GM23338 (cell line): ENCODE data around the gene NRCAM. TPM values are rescaled to one million over a fixed set of nuclear protein-coding genes. Genes with fewer than 3 reads are reported as not detected.

Experiments
- ATAC-seq: fragments of 200-7000 bp; cut with Tn5 transposase; 3 replicates; pipeline ENCODE4 v1.9.1; 2020
- DNase-seq: peaks from one replicate; pipeline ENCODE4 v3.0.0-alpha.2; 2015; ENCODE audit warnings: low spot score
- H2AFZ ChIP-seq: fragments of 200-600 bp; sonication (generic); 2 replicates; pipeline ENCODE4 v1.8.0; 2016; ENCODE audit warnings: antibody characterized with exemption, mild to moderate bottlenecking, moderate library complexity
- H3F3A ChIP-seq: fragments of 200-600 bp; sonication (generic); replicated peaks from 2 replicates; pipeline ENCODE4 v1.8.0; 2017; ENCODE audit warnings: antibody characterized with exemption, mixed run types, low read depth
- H3K27ac ChIP-seq: fragments of 200-600 bp; sonication (generic); 2 replicates; pipeline ENCODE4 v1.6.1; 2016; ENCODE audit warnings: low read depth
- H3K27me3 ChIP-seq: fragments of 200-600 bp; sonication (generic); 2 replicates; pipeline ENCODE4 v1.8.0; 2016; ENCODE audit warnings: mild to moderate bottlenecking, mixed run types, moderate library complexity; ENCODE audit not compliant: insufficient read depth
- H3K36me3 ChIP-seq: fragments of 200-600 bp; sonication (generic); 2 replicates; pipeline ENCODE4 v1.8.0; 2016; ENCODE audit warnings: mild to moderate bottlenecking; ENCODE audit not compliant: insufficient read depth
- H3K4me1 ChIP-seq: fragments of 200-600 bp; sonication (generic); 2 replicates; pipeline ENCODE4 v1.8.0; 2016; ENCODE audit warnings: mild to moderate bottlenecking, moderate library complexity; ENCODE audit not compliant: insufficient read depth
- H3K4me2 ChIP-seq: fragments of 200-600 bp; sonication (generic); 2 replicates; pipeline ENCODE4 v1.7.1; 2017; ENCODE audit warnings: mixed run types
- H3K4me3 ChIP-seq: fragments of 200-600 bp; sonication (generic); 2 replicates; pipeline ENCODE4 v1.6.1; 2016; ENCODE audit warnings: mixed run types
- H3K79me2 ChIP-seq: fragments of 200-600 bp; sonication (generic); replicated peaks from 2 replicates; pipeline ENCODE4 v1.8.0; 2017; ENCODE audit warnings: mild to moderate bottlenecking; ENCODE audit not compliant: insufficient read depth
- H3K9me2 ChIP-seq: fragments of 200-600 bp; sonication (generic); 2 replicates; pipeline ENCODE4 v1.8.0; 2017; ENCODE audit not compliant: insufficient read depth
- H4K20me1 ChIP-seq: fragments of 200-600 bp; sonication (generic); replicated peaks from 2 replicates; pipeline ENCODE4 v1.8.0; 2017; ENCODE audit warnings: mild to moderate bottlenecking; ENCODE audit not compliant: insufficient read depth
- H3K27ac Mint-ChIP-seq: 2 replicates; pipeline ENCODE4 v1.8.0; 2020; ENCODE audit warnings: inconsistent platforms, mild to moderate bottlenecking, moderate library complexity, mixed read lengths
- H3K27me3 Mint-ChIP-seq: 3 replicates; pipeline ENCODE4 v1.8.0; 2022; ENCODE audit warnings: low read depth, mild to moderate bottlenecking, moderate library complexity, mixed read lengths, inconsistent platforms; ENCODE audit not compliant: insufficient read depth, poor library complexity
- H3K36me3 Mint-ChIP-seq: 3 replicates; pipeline ENCODE4 v1.8.0; 2021; ENCODE audit warnings: low read depth, mild to moderate bottlenecking, inconsistent platforms, moderate library complexity, mixed read lengths
- H3K4me1 Mint-ChIP-seq: 3 replicates; pipeline ENCODE4 v1.8.0; 2020; ENCODE audit warnings: mild to moderate bottlenecking, inconsistent platforms, mixed read lengths
- H3K4me3 Mint-ChIP-seq: 3 replicates; pipeline ENCODE4 v1.8.0; 2021; ENCODE audit warnings: moderate library complexity, mild to moderate bottlenecking, inconsistent platforms, mixed read lengths
- H3K9me3 Mint-ChIP-seq: 3 replicates; pipeline ENCODE4 v1.8.0; 2020; ENCODE audit warnings: moderate library complexity, mild to moderate bottlenecking, inconsistent platforms, mixed read lengths
- CREB1 ChIP-seq: fragments of 250-450 bp; sonication (Bioruptor Pico); IDR thresholded peaks from 2 replicates; pipeline ENCODE4 v1.5.0; 2020; ENCODE audit warnings: low read depth, mild to moderate bottlenecking, moderate library complexity
- EZH2 ChIP-seq: fragments of 200-600 bp; sonication (generic); IDR thresholded peaks from one replicate; pipeline ENCODE4 v1.8.0; 2017; ENCODE audit warnings: antibody characterized with exemption, mild to moderate bottlenecking, low read depth; ENCODE audit not compliant: unreplicated experiment
- EZH2phosphoT487 ChIP-seq: fragments of 200-600 bp; sonication (generic); IDR thresholded peaks from one replicate; pipeline ENCODE4 v1.8.1; 2018; ENCODE audit warnings: antibody characterized with exemption; ENCODE audit not compliant: unreplicated experiment
- JUNB ChIP-seq: IDR thresholded peaks from one replicate; pipeline ENCODE4 v1.6.1; 2016; ENCODE audit warnings: antibody characterized with exemption; ENCODE audit not compliant: unreplicated experiment
- NANOG ChIP-seq: IDR thresholded peaks from 2 replicates; pipeline ENCODE4 v1.6.1; 2016; ENCODE audit warnings: antibody characterized with exemption, borderline replicate concordance
- POLR2AphosphoS5 ChIP-seq: IDR thresholded peaks from 2 replicates; pipeline ENCODE4 v1.6.1; 2016; ENCODE audit warnings: antibody characterized with exemption, low read depth
- STAT1 ChIP-seq: IDR thresholded peaks from one replicate; pipeline ENCODE4 v1.6.1; 2016; ENCODE audit warnings: antibody characterized with exemption; ENCODE audit not compliant: unreplicated experiment
- ZNF114 ChIP-seq: fragments of 250-450 bp; sonication (Bioruptor Pico); IDR thresholded peaks from 2 replicates; pipeline ENCODE4 v1.5.0; 2020; ENCODE audit warnings: mild to moderate bottlenecking, moderate library complexity
- ZNF331 ChIP-seq: fragments of 250-450 bp; sonication (Bioruptor Pico); IDR thresholded peaks from 2 replicates; pipeline ENCODE4 v1.5.0; 2020; ENCODE audit warnings: low read depth, mild to moderate bottlenecking, moderate library complexity
- polyA plus RNA-seq: library from polyadenylated mRNA; unstranded; fragments of >200 nt; fragmentation: Nextera tagmentation; extraction: Ambion mirVana; gene quantifications from 2 replicates; pipeline ENCODE4 v1.2.1, GENCODE V29; 2016
- total RNA-seq: library from RNA; depleted of rRNA; stranded (reverse); fragments of >200 nt; shearing (Covaris generic); gene quantifications from 2 replicates; pipeline ENCODE4 v1.2.3, GENCODE V29; 2014
- TF ChIP-seq, protein P1 (sequence below): IDR thresholded peaks from 2 replicates; pipeline ENCODE4 v1.6.1; 2016; ENCODE audit warnings: antibody characterized with exemption
- TF ChIP-seq, protein P2 (sequence below): IDR thresholded peaks from one replicate; pipeline ENCODE4 v1.6.1; 2018; ENCODE audit warnings: antibody characterized with exemption; ENCODE audit not compliant: unreplicated experiment
- TF ChIP-seq, protein P3 (sequence below): fragments of 250-450 bp; sonication (Bioruptor Pico); IDR thresholded peaks from 2 replicates; pipeline ENCODE4 v1.5.0; 2020; ENCODE audit warnings: mild to moderate bottlenecking, moderate library complexity
- TF ChIP-seq, protein P4 (sequence below), 2 experiments: fragments of 200-600 bp in 1 of 2; sonication (generic) in 1 of 2; conservative IDR thresholded peaks; 2 replicates each; pipeline versions ENCODE4 v1.5.1 to v1.6.1; 2016 to 2017; ENCODE audit warnings: antibody characterized with exemption in 2 of 2, low read depth in 2 of 2, mild to moderate bottlenecking in 2 of 2, moderate library complexity in 1 of 2

Gene NRCAM
- total and polyA plus RNA-seq, 2 experiments from 2014 or later: 2.5 to 6.8 TPM

DNA sequence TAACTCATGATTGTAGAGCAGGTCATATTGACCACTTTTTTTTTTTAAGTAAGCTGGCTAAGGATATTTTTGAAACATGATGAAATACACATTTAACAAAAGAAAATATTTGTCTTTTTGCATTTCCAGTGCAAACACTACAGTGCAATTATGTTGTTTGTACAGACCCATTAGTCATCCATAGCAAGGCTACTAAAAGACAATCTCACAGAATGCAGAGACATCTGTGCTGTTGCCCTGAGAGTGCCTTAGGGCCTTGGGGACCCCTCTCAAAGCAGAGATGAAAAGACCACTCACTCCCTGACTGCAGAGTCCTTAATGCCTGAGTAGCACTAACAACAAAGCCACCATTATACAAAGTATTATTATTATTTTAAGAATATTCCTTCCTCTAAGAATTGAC lies 104.5 kb downstream of the NRCAM start:
- H3K4me3 ChIP-seq: no peak overlapping the region

More for the DNA sequence above, 104.5 kb downstream of the NRCAM start:
- Mint-ChIP-seq H3K36me3 (no peaks in the 10 kb centered on the region), H3K4me1 (peaks cover 10% of the 10 kb centered on the region), H3K9me3 (no peaks in the 10 kb centered on the region), H3K27ac (no peak overlapping the region), H3K4me3 (no peak overlapping the region), H3K27me3 (peaks cover 2% of the 10 kb centered on the region)
- no peak for DNase-seq
- Histone ChIP-seq H3K27me3 (no peaks in the 10 kb centered on the region), H3K9me2 (no peaks in the 10 kb centered on the region; the same call in 1 of the 2 replicates), H4K20me1 (no peaks in the 10 kb centered on the region), H3K27ac (no peak overlapping the region), H3F3A (no peaks in the 10 kb centered on the region), H3K36me3 (no peaks in the 10 kb centered on the region), H3K79me2 (no peaks in the 10 kb centered on the region), H3K4me2 (no peak overlapping the region), H2AFZ (no peak overlapping the region), H3K4me1 (peaks cover 12% of the 10 kb centered on the region; the same call in 1 of the 2 replicates)
- TF ChIP-seq ZNF114 (CRISPR knock-in tag) (no peak), NANOG (no peak), STAT1 (no peak), EZH2phosphoT487 (no peak), ZNF331 (no peak), EZH2 (no peak), JUNB (no peak), CREB1 (no peak), POLR2AphosphoS5 (no peak)
- TF ChIP-seq, protein P1, sequence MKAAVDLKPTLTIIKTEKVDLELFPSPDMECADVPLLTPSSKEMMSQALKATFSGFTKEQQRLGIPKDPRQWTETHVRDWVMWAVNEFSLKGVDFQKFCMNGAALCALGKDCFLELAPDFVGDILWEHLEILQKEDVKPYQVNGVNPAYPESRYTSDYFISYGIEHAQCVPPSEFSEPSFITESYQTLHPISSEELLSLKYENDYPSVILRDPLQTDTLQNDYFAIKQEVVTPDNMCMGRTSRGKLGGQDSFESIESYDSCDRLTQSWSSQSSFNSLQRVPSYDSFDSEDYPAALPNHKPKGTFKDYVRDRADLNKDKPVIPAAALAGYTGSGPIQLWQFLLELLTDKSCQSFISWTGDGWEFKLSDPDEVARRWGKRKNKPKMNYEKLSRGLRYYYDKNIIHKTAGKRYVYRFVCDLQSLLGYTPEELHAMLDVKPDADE: no peak
- TF ChIP-seq, protein P2, sequence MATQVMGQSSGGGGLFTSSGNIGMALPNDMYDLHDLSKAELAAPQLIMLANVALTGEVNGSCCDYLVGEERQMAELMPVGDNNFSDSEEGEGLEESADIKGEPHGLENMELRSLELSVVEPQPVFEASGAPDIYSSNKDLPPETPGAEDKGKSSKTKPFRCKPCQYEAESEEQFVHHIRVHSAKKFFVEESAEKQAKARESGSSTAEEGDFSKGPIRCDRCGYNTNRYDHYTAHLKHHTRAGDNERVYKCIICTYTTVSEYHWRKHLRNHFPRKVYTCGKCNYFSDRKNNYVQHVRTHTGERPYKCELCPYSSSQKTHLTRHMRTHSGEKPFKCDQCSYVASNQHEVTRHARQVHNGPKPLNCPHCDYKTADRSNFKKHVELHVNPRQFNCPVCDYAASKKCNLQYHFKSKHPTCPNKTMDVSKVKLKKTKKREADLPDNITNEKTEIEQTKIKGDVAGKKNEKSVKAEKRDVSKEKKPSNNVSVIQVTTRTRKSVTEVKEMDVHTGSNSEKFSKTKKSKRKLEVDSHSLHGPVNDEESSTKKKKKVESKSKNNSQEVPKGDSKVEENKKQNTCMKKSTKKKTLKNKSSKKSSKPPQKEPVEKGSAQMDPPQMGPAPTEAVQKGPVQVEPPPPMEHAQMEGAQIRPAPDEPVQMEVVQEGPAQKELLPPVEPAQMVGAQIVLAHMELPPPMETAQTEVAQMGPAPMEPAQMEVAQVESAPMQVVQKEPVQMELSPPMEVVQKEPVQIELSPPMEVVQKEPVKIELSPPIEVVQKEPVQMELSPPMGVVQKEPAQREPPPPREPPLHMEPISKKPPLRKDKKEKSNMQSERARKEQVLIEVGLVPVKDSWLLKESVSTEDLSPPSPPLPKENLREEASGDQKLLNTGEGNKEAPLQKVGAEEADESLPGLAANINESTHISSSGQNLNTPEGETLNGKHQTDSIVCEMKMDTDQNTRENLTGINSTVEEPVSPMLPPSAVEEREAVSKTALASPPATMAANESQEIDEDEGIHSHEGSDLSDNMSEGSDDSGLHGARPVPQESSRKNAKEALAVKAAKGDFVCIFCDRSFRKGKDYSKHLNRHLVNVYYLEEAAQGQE: no peak
- TF ChIP-seq, protein P3, sequence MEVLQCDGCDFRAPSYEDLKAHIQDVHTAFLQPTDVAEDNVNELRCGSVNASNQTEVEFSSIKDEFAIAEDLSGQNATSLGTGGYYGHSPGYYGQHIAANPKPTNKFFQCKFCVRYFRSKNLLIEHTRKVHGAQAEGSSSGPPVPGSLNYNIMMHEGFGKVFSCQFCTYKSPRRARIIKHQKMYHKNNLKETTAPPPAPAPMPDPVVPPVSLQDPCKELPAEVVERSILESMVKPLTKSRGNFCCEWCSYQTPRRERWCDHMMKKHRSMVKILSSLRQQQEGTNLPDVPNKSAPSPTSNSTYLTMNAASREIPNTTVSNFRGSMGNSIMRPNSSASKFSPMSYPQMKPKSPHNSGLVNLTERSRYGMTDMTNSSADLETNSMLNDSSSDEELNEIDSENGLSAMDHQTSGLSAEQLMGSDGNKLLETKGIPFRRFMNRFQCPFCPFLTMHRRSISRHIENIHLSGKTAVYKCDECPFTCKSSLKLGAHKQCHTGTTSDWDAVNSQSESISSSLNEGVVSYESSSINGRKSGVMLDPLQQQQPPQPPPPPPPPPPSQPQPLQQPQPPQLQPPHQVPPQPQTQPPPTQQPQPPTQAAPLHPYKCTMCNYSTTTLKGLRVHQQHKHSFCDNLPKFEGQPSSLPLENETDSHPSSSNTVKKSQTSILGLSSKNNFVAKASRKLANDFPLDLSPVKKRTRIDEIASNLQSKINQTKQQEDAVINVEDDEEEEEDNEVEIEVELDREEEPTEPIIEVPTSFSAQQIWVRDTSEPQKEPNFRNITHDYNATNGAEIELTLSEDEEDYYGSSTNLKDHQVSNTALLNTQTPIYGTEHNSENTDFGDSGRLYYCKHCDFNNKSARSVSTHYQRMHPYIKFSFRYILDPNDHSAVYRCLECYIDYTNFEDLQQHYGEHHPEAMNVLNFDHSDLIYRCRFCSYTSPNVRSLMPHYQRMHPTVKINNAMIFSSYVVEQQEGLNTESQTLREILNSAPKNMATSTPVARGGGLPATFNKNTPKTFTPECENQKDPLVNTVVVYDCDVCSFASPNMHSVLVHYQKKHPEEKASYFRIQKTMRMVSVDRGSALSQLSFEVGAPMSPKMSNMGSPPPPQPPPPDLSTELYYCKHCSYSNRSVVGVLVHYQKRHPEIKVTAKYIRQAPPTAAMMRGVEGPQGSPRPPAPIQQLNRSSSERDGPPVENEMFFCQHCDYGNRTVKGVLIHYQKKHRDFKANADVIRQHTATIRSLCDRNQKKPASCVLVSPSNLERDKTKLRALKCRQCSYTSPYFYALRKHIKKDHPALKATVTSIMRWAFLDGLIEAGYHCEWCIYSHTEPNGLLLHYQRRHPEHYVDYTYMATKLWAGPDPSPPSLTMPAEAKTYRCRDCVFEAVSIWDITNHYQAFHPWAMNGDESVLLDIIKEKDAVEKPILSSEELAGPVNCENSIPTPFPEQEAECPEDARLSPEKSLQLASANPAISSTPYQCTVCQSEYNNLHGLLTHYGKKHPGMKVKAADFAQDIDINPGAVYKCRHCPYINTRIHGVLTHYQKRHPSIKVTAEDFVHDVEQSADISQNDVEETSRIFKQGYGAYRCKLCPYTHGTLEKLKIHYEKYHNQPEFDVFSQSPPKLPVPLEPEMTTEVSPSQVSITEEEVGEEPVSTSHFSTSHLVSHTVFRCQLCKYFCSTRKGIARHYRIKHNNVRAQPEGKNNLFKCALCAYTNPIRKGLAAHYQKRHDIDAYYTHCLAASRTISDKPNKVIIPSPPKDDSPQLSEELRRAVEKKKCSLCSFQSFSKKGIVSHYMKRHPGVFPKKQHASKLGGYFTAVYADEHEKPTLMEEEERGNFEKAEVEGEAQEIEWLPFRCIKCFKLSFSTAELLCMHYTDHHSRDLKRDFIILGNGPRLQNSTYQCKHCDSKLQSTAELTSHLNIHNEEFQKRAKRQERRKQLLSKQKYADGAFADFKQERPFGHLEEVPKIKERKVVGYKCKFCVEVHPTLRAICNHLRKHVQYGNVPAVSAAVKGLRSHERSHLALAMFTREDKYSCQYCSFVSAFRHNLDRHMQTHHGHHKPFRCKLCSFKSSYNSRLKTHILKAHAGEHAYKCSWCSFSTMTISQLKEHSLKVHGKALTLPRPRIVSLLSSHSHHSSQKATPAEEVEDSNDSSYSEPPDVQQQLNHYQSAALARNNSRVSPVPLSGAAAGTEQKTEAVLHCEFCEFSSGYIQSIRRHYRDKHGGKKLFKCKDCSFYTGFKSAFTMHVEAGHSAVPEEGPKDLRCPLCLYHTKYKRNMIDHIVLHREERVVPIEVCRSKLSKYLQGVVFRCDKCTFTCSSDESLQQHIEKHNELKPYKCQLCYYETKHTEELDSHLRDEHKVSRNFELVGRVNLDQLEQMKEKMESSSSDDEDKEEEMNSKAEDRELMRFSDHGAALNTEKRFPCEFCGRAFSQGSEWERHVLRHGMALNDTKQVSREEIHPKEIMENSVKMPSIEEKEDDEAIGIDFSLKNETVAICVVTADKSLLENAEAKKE: no peak
- TF ChIP-seq, protein P4, sequence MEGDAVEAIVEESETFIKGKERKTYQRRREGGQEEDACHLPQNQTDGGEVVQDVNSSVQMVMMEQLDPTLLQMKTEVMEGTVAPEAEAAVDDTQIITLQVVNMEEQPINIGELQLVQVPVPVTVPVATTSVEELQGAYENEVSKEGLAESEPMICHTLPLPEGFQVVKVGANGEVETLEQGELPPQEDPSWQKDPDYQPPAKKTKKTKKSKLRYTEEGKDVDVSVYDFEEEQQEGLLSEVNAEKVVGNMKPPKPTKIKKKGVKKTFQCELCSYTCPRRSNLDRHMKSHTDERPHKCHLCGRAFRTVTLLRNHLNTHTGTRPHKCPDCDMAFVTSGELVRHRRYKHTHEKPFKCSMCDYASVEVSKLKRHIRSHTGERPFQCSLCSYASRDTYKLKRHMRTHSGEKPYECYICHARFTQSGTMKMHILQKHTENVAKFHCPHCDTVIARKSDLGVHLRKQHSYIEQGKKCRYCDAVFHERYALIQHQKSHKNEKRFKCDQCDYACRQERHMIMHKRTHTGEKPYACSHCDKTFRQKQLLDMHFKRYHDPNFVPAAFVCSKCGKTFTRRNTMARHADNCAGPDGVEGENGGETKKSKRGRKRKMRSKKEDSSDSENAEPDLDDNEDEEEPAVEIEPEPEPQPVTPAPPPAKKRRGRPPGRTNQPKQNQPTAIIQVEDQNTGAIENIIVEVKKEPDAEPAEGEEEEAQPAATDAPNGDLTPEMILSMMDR (conservative IDR thresholded peaks at IDR 0.05; ENCODE audit: low read depth in 2 of 2): no peak
- no peak for ATAC-seq
